Adrenal gland (tissue), 12 donors: ENCODE data around the gene SHLD1. TPM values are rescaled to one million over a fixed set of nuclear protein-coding genes. Genes with fewer than 3 reads are reported as not detected.

Experiments
- DNase-seq, 7 donors: peaks; one replicate each; pipeline ENCODE4 v3.0.0-alpha.2; 2019 to 2020
- H3K27ac ChIP-seq, 5 donors: fragments of 200-600 bp; sonication (generic) in 4 of 5; 1 replicate in 3 of 5; 2 replicates in 2 of 5; pipeline versions ENCODE4 v1.5.1 to v1.8.0; 2016 to 2020; ENCODE audit warnings: mild to moderate bottlenecking in 1 of 5
- H3K27me3 ChIP-seq: fragments of 200-600 bp; 2 replicates; pipeline ENCODE4 v1.8.0; 2021
- H3K36me3 ChIP-seq, 2 donors: fragments of 200-600 bp; replicated peaks in 1 of 2; 1 replicate in 1 of 2; 2 replicates in 1 of 2; pipeline versions ENCODE4 v1.5.1 to v1.8.0; 2018 to 2022
- H3K4me1 ChIP-seq, 2 donors: fragments of 200-600 bp; replicated peaks in 1 of 2; 1 replicate in 1 of 2; 2 replicates in 1 of 2; pipeline versions ENCODE4 v1.5.1 to v1.8.0; 2018 to 2021
- H3K4me3 ChIP-seq, 4 donors: fragments of 200-600 bp; sonication (generic) in 3 of 4; one replicate each; pipeline ENCODE4 v1.5.1; 2016 to 2018
- H3K9me3 ChIP-seq, 3 donors: fragments of 200-600 bp; sonication (generic) in 1 of 3; replicated peaks in 1 of 3; 1 replicate in 2 of 3; 2 replicates in 1 of 3; pipeline versions ENCODE4 v1.5.1 to v1.8.0; 2016 to 2021
- CTCF ChIP-seq, 6 experiments: fragments of 450-650 bp in 4 of 6; fragments of 200-600 bp in 2 of 6; sonication (generic) in 1 of 6; IDR thresholded peaks; 1 replicate in 5 of 6; 2 replicates in 1 of 6; pipeline versions ENCODE4 v1.5.1 to v1.8.0; 2016 to 2021; ENCODE audit warnings: antibody characterized with exemption in 6 of 6, mild to moderate bottlenecking in 2 of 6, moderate library complexity in 1 of 6
- POLR2A ChIP-seq, 2 donors: fragments of 450-650 bp; IDR thresholded peaks; one replicate each; pipeline ENCODE4 v1.6.1; 2017; ENCODE audit warnings: antibody characterized with exemption in 2 of 2, mild to moderate bottlenecking in 2 of 2, moderate library complexity in 1 of 2
- WGBS, 4 donors: extraction: QIAGEN DNeasy Blood & Tissue Kit in 2 of 4; methylation state at CpG; one replicate each; pipeline versions ENCODE4 v1.1.5 to v1.1.7; 2013 to 2017; 5-methylcytosine and 5-hydroxymethylcytosine counted together
- intact Hi-C, 2 donors: fragments of 100-400 bp; cut with DNase I; formaldehyde crosslinking; loops; one replicate each; pipeline versions ENCODE4 v1.14.1 to v1.15.0; 2022 to 2023
- polyA plus RNA-seq, 3 donors: library from polyadenylated mRNA; stranded (reverse); fragments of 200-250 nt in 2 of 3; fragments of 350-450 nt in 1 of 3; fragmentation: Illumina TruSeq in 1 of 3; extraction: RNeasy Lipid Tissue Mini Kit (QIAGEN cat#74804) in 1 of 3; gene quantifications; one replicate each; pipeline ENCODE4 v1.2.3, GENCODE V29; 2013 to 2014
- total RNA-seq, 9 donors: library from RNA; depleted of rRNA in 4 of 9; stranded (reverse); fragments of >200 nt in 4 of 9; fragments of 120-200 nt in 1 of 9; fragmentation: NEBNext Ultra II Directional in 1 of 9; extraction: Animal tissue kit (Norgen Biotek cat#: 25700) in 1 of 9; gene quantifications; one replicate each; pipeline versions ENCODE4 v1.1.0 to v1.2.4, GENCODE V29; 2013 to 2023
- donor health status: healthy with polysubstance abuse.
- donor health status: Bipolar disorder and iron deficiency.
- donor health status: DM: yes; HTN: yes; CAD: no.
- donor health status: DM: no; HTN: no; CAD: no.
- donor health status: DM: no; HTN: no; CAD: no.
- donor health status: DM: yes; HTN: yes; CAD: no.

SHLD1 gene
- total and polyA plus RNA-seq, 12 donors, result 3.6 to 18.0 (median 13.0) TPM

GRCh38 chr20:5893621-5894020, 143.4 kb downstream of the SHLD1 start:
- no peaks in the 10 kb centered on the region for H3K4me1 ChIP-seq
- no peaks in the 10 kb centered on the region for H3K9me3 ChIP-seq
- DNase-seq, result no peak
- no peak for TF ChIP-seq CTCF (IDR thresholded peaks at IDR 0.05)
- no peak for TF ChIP-seq POLR2A (IDR thresholded peaks at IDR 0.05)
- H3K36me3 ChIP-seq, result no peaks in the 10 kb centered on the region
- no peak overlapping the region for H3K27ac ChIP-seq
- intact Hi-C loops, result no loop called here
- 75 to 83% (median 81%) methylated on average over 2 of the region's 2 CpGs for WGBS, 4 donors
- H3K27me3 ChIP-seq, result no peaks in the 10 kb centered on the region
- H3K4me3 ChIP-seq, result no peak overlapping the region

- 79 to 89% (median 81%) methylated on average over 2 of the region's 2 CpGs for WGBS, 4 donors
- intact Hi-C loops, result no loop called here
- no peak for TF ChIP-seq POLR2A (IDR thresholded peaks at IDR 0.05)
- no peak for TF ChIP-seq CTCF (IDR thresholded peaks at IDR 0.05)
Observed at GRCh38 chr20:5895626-5896025, 145.4 kb downstream of the SHLD1 start.

GRCh38 chr20:5899444-5899843, 149.2 kb downstream of the SHLD1 start:
- Histone ChIP-seq H3K27ac (no peak overlapping the region), H3K9me3 (no peaks in the 10 kb centered on the region), H3K4me1 (no peaks in the 10 kb centered on the region), H3K27me3 (no peaks in the 10 kb centered on the region), H3K4me3 (no peak overlapping the region), H3K36me3 (no peaks in the 10 kb centered on the region)
- no peak for DNase-seq
- TF ChIP-seq POLR2A (IDR thresholded peaks at IDR 0.05) (no peak), CTCF (IDR thresholded peaks at IDR 0.05) (no peak)
- intact Hi-C loops, result no loop called here
- 54 to 82% (median 60%) methylated on average over 1 of the region's 1 CpG for WGBS, 4 donors

More at GRCh38 chr20:5895626-5896025, 145.4 kb downstream of the SHLD1 start:
- Histone ChIP-seq H3K27ac (no peak overlapping the region), H3K27me3 (no peaks in the 10 kb centered on the region), H3K4me1 (no peaks in the 10 kb centered on the region), H3K9me3 (no peaks in the 10 kb centered on the region), H3K4me3 (no peak overlapping the region), H3K36me3 (no peaks in the 10 kb centered on the region)
- DNase-seq, result no peak

GRCh38 chr20:5900908-5901307, 150.7 kb downstream of the SHLD1 start:
- intact Hi-C loops, result no loop called here
- DNase-seq, result no peak
- no peak for TF ChIP-seq POLR2A (IDR thresholded peaks at IDR 0.05)
- no peak for TF ChIP-seq CTCF (IDR thresholded peaks at IDR 0.05)
- H3K4me1 ChIP-seq, result no peaks in the 10 kb centered on the region
- no peaks in the 10 kb centered on the region for H3K27me3 ChIP-seq
- H3K9me3 ChIP-seq, result no peaks in the 10 kb centered on the region
- H3K27ac ChIP-seq, result no peak overlapping the region
- WGBS, 4 donors, result 60 to 83% (median 76%) methylated on average over 1 of the region's 1 CpG
- H3K36me3 ChIP-seq, result no peaks in the 10 kb centered on the region
- H3K4me3 ChIP-seq, result no peak overlapping the region
